ENCODE data around the gene CIC. TPM values are rescaled to one million over a fixed set of nuclear protein-coding genes. Genes with fewer than 3 reads are reported as not detected.

Gene CIC
- total and polyA plus RNA-seq, 10 of the 15 experiments (the other 5 are each of a cell fraction or from before 2014, with no cell fraction given): 0.18 to 50.6 (median 7.1) TPM

DNA sequence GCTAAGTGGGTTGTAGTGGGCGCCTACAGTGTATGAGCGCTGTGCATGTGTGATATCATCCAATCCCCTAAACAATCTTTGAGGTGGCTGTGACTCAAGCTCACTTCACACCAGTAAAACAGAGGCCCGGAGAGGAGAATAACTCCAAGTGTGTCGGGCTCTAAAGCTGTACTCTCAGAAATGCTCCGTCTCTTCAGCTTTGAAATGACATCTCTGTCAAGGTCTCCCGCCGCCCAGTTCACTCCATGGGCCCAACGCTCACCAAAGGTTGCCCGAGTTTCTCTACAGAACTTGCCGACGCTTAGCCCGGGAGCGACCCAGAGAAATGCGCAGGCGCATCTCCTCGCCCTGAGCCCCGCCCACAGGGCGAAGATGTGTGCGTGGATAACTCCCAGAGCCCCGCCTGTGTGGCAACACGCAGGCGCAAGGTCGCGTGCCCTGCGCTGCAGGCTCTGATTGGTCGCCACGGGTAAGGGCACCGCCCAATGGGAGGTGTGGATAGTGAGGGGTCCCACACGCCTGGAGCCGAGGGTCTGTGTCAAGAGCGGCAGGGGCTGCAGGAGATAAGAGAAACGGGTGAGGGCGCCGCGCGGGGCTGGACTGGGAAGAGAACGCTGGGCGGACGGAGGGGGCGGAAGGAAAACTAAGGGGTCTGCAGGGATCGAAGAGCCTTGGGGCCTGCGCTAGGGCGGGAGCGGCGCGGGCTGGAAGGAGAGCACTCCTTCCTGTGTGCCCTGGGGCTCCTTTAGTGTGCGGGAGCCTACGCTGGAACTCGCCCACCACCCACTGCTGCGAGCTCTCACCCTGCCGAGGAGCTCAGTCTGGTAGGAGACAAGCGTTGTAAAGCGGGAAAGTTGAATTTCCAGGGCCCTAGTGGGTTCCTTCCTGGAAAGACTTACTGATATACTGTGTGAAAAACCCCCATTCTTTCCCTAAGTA lies 49.0 kb upstream of the CIC start, which contains the start of gene ZNF526 (continued):
- TF ChIP-seq, protein P1, sequence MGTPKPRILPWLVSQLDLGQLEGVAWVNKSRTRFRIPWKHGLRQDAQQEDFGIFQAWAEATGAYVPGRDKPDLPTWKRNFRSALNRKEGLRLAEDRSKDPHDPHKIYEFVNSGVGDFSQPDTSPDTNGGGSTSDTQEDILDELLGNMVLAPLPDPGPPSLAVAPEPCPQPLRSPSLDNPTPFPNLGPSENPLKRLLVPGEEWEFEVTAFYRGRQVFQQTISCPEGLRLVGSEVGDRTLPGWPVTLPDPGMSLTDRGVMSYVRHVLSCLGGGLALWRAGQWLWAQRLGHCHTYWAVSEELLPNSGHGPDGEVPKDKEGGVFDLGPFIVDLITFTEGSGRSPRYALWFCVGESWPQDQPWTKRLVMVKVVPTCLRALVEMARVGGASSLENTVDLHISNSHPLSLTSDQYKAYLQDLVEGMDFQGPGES (IDR thresholded peaks at IDR 0.05): peak; percentile 86
- TF ChIP-seq CREM (IDR thresholded peaks at IDR 0.05; ENCODE audit: low read depth): peak; percentile 49
- TF ChIP-seq, protein P2, sequence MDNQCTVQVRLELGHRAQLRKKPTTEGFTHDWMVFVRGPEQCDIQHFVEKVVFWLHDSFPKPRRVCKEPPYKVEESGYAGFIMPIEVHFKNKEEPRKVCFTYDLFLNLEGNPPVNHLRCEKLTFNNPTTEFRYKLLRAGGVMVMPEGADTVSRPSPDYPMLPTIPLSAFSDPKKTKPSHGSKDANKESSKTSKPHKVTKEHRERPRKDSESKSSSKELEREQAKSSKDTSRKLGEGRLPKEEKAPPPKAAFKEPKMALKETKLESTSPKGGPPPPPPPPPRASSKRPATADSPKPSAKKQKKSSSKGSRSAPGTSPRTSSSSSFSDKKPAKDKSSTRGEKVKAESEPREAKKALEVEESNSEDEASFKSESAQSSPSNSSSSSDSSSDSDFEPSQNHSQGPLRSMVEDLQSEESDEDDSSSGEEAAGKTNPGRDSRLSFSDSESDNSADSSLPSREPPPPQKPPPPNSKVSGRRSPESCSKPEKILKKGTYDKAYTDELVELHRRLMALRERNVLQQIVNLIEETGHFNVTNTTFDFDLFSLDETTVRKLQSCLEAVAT (IDR thresholded peaks at IDR 0.05): peak; percentile 53; the same call in 1 of the 2 replicates
- 0 out of 2 replicates have a peak, but pooled peaks have one; percentile 21 for TF ChIP-seq YY1 (IDR thresholded peaks at IDR 0.05; ENCODE audit: low read depth, low read length)
- peak; percentile 11 for TF ChIP-seq RELA (IDR thresholded peaks at IDR 0.05; ENCODE audit: borderline replicate concordance, partially characterized antibody)
- TF ChIP-seq NBN (IDR thresholded peaks at IDR 0.05): peak; percentile 88
- TF ChIP-seq, protein P3, sequence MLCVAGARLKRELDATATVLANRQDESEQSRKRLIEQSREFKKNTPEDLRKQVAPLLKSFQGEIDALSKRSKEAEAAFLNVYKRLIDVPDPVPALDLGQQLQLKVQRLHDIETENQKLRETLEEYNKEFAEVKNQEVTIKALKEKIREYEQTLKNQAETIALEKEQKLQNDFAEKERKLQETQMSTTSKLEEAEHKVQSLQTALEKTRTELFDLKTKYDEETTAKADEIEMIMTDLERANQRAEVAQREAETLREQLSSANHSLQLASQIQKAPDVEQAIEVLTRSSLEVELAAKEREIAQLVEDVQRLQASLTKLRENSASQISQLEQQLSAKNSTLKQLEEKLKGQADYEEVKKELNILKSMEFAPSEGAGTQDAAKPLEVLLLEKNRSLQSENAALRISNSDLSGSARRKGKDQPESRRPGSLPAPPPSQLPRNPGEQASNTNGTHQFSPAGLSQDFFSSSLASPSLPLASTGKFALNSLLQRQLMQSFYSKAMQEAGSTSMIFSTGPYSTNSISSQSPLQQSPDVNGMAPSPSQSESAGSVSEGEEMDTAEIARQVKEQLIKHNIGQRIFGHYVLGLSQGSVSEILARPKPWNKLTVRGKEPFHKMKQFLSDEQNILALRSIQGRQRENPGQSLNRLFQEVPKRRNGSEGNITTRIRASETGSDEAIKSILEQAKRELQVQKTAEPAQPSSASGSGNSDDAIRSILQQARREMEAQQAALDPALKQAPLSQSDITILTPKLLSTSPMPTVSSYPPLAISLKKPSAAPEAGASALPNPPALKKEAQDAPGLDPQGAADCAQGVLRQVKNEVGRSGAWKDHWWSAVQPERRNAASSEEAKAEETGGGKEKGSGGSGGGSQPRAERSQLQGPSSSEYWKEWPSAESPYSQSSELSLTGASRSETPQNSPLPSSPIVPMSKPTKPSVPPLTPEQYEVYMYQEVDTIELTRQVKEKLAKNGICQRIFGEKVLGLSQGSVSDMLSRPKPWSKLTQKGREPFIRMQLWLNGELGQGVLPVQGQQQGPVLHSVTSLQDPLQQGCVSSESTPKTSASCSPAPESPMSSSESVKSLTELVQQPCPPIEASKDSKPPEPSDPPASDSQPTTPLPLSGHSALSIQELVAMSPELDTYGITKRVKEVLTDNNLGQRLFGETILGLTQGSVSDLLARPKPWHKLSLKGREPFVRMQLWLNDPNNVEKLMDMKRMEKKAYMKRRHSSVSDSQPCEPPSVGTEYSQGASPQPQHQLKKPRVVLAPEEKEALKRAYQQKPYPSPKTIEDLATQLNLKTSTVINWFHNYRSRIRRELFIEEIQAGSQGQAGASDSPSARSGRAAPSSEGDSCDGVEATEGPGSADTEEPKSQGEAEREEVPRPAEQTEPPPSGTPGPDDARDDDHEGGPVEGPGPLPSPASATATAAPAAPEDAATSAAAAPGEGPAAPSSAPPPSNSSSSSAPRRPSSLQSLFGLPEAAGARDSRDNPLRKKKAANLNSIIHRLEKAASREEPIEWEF (IDR thresholded peaks at IDR 0.05; ENCODE audit: insufficient replicate concordance, low read depth, low read length): no peak
- peak; percentile 80 for TF ChIP-seq USF2 (IDR thresholded peaks at IDR 0.05; ENCODE audit: borderline replicate concordance, low read depth, low read length)
- TF ChIP-seq POLR2AphosphoS2 (IDR thresholded peaks at IDR 0.05; ENCODE audit: low read depth, low read length): peak; percentile 87
- TF ChIP-seq TAF1 (IDR thresholded peaks at IDR 0.05; ENCODE audit: borderline replicate concordance, low read depth, low read length): peak; percentile 63
- TF ChIP-seq PML (IDR thresholded peaks at IDR 0.05; ENCODE audit: low read length): peak; percentile 81; the same call in 1 of the 2 replicates
- peak; percentile 43; the same call in 1 of the 2 replicates for TF ChIP-seq NFYA (IDR thresholded peaks at IDR 0.05; ENCODE audit: borderline replicate concordance, low read depth, low read length)
- peak; percentile 80 for TF ChIP-seq RAD51 (IDR thresholded peaks at IDR 0.05)
- TF ChIP-seq SMAD5 (IDR thresholded peaks at IDR 0.05; ENCODE audit: low read depth): peak; percentile 82
- TF ChIP-seq CEBPZ (IDR thresholded peaks at IDR 0.05; ENCODE audit: low read depth, low read length): no peak
- TF ChIP-seq BACH1 (IDR thresholded peaks at IDR 0.05; ENCODE audit: borderline replicate concordance): peak; percentile 53; the same call in 1 of the 2 replicates

Data from GM12878 (cell line).